KMS-11 (cell line): Measurements from ENCODE around the gene WFS1.

Experiments
- H2AFZ ChIP-seq: fragments of 200-600 bp; sonication (generic); 2 replicates; pipeline ENCODE4 v1.6.1; 2016; ENCODE audit warnings: antibody characterized with exemption, mixed run types, low read depth
- H3K27ac ChIP-seq: fragments of 200-600 bp; sonication (generic); 2 replicates; pipeline ENCODE4 v1.6.1; 2016; ENCODE audit warnings: mild to moderate bottlenecking, mixed run types
- H3K27me3 ChIP-seq: fragments of 200-600 bp; sonication (generic); 2 replicates; pipeline ENCODE4 v1.6.1; 2017; ENCODE audit warnings: mild to moderate bottlenecking, low read depth, mixed run types, moderate library complexity; ENCODE audit not compliant: insufficient read depth
- H3K36me3 ChIP-seq: fragments of 200-600 bp; sonication (generic); 2 replicates; pipeline ENCODE4 v1.6.1; 2017; ENCODE audit warnings: mild to moderate bottlenecking, mixed run types; ENCODE audit not compliant: insufficient read depth
- H3K4me1 ChIP-seq: fragments of 200-600 bp; sonication (generic); 2 replicates; pipeline ENCODE4 v1.6.1; 2016; ENCODE audit warnings: mild to moderate bottlenecking, low read depth, mixed run types; ENCODE audit not compliant: poor library complexity, severe bottlenecking
- H3K4me2 ChIP-seq: fragments of 200-600 bp; sonication (generic); 2 replicates; pipeline ENCODE4 v1.7.0; 2016; ENCODE audit warnings: mild to moderate bottlenecking, mixed run types
- H3K4me3 ChIP-seq: fragments of 200-600 bp; sonication (generic); IDR thresholded peaks from 2 replicates; pipeline ENCODE4 v1.6.1; 2017; ENCODE audit warnings: low read depth, low read length, mixed read lengths; ENCODE audit not compliant: insufficient read depth
- H3K79me2 ChIP-seq: fragments of 200-600 bp; sonication (generic); 2 replicates; pipeline ENCODE4 v1.6.1; 2016; ENCODE audit warnings: low read depth, mixed run types; ENCODE audit not compliant: insufficient read depth
- H3K9ac ChIP-seq: fragments of 200-600 bp; sonication (generic); 2 replicates; pipeline ENCODE4 v1.6.1; 2016; ENCODE audit warnings: mild to moderate bottlenecking, mixed run types
- H4K20me1 ChIP-seq: fragments of 200-600 bp; sonication (generic); 2 replicates; pipeline ENCODE4 v1.6.1; 2016; ENCODE audit warnings: mild to moderate bottlenecking, mixed run types; ENCODE audit not compliant: insufficient read depth
- TF ChIP-seq, protein P1 (sequence below): fragments of 200-600 bp; sonication (generic); conservative IDR thresholded peaks from 2 replicates; pipeline ENCODE4 v1.6.1; 2017; ENCODE audit warnings: low read depth, mild to moderate bottlenecking, antibody characterized with exemption, low read length, moderate library complexity, mixed read lengths

The WFS1 gene

DNA sequence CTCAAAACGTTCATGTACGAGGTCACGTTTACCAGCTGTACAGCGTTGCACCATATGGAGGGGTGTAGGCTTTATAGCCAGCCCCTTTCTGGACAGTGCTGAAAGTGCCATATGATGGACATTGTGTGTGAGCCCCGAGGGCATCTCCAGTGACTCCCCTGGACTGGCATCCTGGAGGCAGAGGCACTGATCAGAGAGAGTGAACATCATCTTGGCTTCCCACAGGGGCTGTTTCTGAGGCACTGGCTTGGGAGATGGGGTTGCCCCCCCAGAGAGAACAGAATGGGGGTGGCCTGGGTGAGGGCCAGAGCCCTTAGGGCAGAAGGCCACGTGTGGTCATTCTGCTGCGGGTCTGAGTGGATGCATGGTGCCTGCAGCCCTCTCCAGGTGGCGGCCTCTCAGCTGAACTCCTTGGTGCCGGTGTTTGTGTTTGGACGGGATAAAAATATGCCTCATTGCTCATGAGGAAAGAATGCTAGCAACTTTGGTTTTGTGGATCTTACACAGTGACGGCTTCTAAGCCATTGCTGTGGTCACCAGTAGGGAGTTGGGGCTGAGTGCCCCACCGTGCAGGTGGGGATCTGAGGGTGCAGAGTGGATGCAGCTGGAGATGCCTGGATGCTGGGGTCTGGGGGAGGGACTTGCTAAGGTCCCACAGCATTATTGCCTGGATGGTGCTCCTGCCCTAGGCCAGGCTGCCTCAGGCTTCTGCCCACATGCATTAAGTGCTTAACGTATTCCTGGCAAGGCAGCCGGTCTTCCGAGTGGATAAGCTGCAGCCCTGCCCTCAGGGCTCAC is 3.4 kb downstream of the WFS1 start:
- H3K27me3 ChIP-seq = no peaks in the 10 kb centered on the region
- H2AFZ ChIP-seq = no peak overlapping the region
- peaks cover 12% of the 10 kb centered on the region for H3K4me1 ChIP-seq
- H3K27ac ChIP-seq = no peak overlapping the region
- H3K36me3 ChIP-seq = no peaks in the 10 kb centered on the region
- TF ChIP-seq, protein P1, sequence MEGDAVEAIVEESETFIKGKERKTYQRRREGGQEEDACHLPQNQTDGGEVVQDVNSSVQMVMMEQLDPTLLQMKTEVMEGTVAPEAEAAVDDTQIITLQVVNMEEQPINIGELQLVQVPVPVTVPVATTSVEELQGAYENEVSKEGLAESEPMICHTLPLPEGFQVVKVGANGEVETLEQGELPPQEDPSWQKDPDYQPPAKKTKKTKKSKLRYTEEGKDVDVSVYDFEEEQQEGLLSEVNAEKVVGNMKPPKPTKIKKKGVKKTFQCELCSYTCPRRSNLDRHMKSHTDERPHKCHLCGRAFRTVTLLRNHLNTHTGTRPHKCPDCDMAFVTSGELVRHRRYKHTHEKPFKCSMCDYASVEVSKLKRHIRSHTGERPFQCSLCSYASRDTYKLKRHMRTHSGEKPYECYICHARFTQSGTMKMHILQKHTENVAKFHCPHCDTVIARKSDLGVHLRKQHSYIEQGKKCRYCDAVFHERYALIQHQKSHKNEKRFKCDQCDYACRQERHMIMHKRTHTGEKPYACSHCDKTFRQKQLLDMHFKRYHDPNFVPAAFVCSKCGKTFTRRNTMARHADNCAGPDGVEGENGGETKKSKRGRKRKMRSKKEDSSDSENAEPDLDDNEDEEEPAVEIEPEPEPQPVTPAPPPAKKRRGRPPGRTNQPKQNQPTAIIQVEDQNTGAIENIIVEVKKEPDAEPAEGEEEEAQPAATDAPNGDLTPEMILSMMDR = no peak
- no peak overlapping the region for H3K9ac ChIP-seq
- no peak overlapping the region for H3K4me2 ChIP-seq
- H3K4me3 ChIP-seq = no peak overlapping the region
- H4K20me1 ChIP-seq = no peaks in the 10 kb centered on the region
- H3K79me2 ChIP-seq = no peaks in the 10 kb centered on the region

DNA sequence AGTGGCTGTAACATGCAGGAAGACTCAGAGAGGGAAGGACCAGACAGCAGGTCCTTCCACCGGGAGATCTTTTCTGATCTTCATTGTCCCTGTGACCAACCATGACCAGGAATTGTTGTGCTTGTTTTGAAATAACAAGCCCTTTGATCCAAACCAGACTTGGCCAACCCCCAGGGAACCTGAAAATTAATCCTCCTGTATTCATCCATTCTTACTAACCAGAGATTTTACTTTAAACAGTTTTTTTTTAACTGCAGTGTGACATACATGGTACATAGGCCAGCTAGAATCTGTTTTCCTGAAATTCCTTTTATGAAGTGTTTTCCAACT is 4.0 kb downstream of the WFS1 start:
- Histone ChIP-seq H3K27me3 (no peaks in the 10 kb centered on the region), H3K4me1 (peaks cover 17% of the 10 kb centered on the region), H3K36me3 (no peaks in the 10 kb centered on the region), H3K27ac (no peak overlapping the region), H2AFZ (no peak overlapping the region), H3K4me2 (no peak overlapping the region), H4K20me1 (no peaks in the 10 kb centered on the region), H3K9ac (no peak overlapping the region), H3K79me2 (no peaks in the 10 kb centered on the region), H3K4me3 (no peak overlapping the region)
- TF ChIP-seq, protein P1 = no peak

DNA sequence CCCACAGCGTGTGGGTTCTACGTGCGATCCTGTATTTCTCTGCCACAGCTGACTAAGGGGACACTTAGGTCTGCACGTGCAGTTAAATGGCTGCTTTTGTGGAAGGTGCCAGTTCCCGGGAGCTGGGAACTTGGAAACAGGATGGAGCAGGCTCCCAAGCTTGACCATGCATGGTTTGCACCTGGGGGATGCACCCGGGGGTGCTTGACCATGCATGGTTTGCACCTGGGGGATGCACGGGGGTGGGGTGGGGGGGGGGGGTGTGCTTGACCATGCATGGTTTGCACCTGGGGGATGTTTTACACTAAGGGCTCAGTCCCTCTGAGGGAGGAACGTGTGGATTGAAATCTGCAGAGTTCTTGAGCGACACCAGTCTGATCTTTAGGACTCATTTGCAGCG is 5.7 kb downstream of the WFS1 start:
- Histone ChIP-seq H3K79me2 (no peaks in the 10 kb centered on the region), H3K27ac (no peak overlapping the region), H3K27me3 (no peaks in the 10 kb centered on the region), H3K4me2 (no peak overlapping the region), H3K9ac (no peak overlapping the region), H3K36me3 (no peaks in the 10 kb centered on the region), H4K20me1 (no peaks in the 10 kb centered on the region), H2AFZ (no peak overlapping the region), H3K4me3 (no peak overlapping the region), H3K4me1 (peaks cover 30% of the 10 kb centered on the region)
- TF ChIP-seq, protein P1 = no peak

- Histone ChIP-seq H3K36me3 (no peaks in the 10 kb centered on the region), H2AFZ (no peak overlapping the region), H3K4me3 (no peak overlapping the region), H3K79me2 (no peaks in the 10 kb centered on the region), H4K20me1 (no peaks in the 10 kb centered on the region), H3K27ac (no peak overlapping the region), H3K9ac (no peak overlapping the region), H3K27me3 (no peaks in the 10 kb centered on the region), H3K4me1 (peaks cover 27% of the 10 kb centered on the region), H3K4me2 (no peak overlapping the region)
- TF ChIP-seq, protein P1 = no peak
These were observed 6.5 kb downstream of the WFS1 start for GRCh38 chr4:6275898-6276806.
